Psoas muscle (tissue), 8 donors: ENCODE results near the gene MAG. TPM values are rescaled to one million over a fixed set of nuclear protein-coding genes. Genes with fewer than 3 reads are reported as not detected.

ENCODE experiments used
- ATAC-seq, 4 donors: fragments of 200-7000 bp; cut with Tn5 transposase; one replicate each; pipeline ENCODE4 v1.9.1; 2020; ENCODE audit warnings: moderate library complexity in 3 of 4, mild to moderate bottlenecking in 2 of 4
- DNase-seq, 2 donors: peaks; one replicate each; pipeline ENCODE4 v3.0.0-alpha.2; 2020
- H3K27ac ChIP-seq: fragments of 200-600 bp; one replicate; pipeline ENCODE4 v1.8.0; 2022
- H3K27me3 ChIP-seq, 3 donors: fragments of 200-600 bp in 1 of 3; one replicate each; pipeline versions ENCODE4 v1.6.1 to v1.8.0; 2013 to 2022; ENCODE audit warnings: low read length in 2 of 3, mild to moderate bottlenecking in 2 of 3, moderate library complexity in 1 of 3; ENCODE audit not compliant: insufficient read depth in 3 of 3
- H3K36me3 ChIP-seq, 2 donors: fragments of 200-600 bp in 1 of 2; one replicate each; pipeline versions ENCODE4 v1.6.1 to v1.8.0; 2013 to 2022; ENCODE audit warnings: low read depth in 1 of 2, mild to moderate bottlenecking in 1 of 2, moderate library complexity in 1 of 2; ENCODE audit not compliant: insufficient read depth in 1 of 2
- H3K4me1 ChIP-seq: fragments of 200-600 bp; one replicate; pipeline ENCODE4 v1.8.0; 2022
- H3K4me3 ChIP-seq: fragments of 200-600 bp; one replicate; pipeline ENCODE4 v1.8.0; 2022; ENCODE audit warnings: mild to moderate bottlenecking
- H3K9me3 ChIP-seq: fragments of 200-600 bp; one replicate; pipeline ENCODE4 v1.8.0; 2022
- WGBS, 3 donors: extraction: QIAGEN DNeasy Blood & Tissue Kit; methylation state at CpG; one replicate each; pipeline versions ENCODE4 v1.1.6 to v1.1.7; 2013; 5-methylcytosine and 5-hydroxymethylcytosine counted together
- intact Hi-C, 2 donors: fragments of 100-400 bp; cut with DNase I; formaldehyde crosslinking; loops; one replicate each; pipeline versions ENCODE4 v1.11.0 to v1.14.2; 2022
- polyA plus RNA-seq, 3 donors: library from polyadenylated mRNA; stranded (reverse); fragments of 200-250 nt; gene quantifications; one replicate each; pipeline ENCODE4 v1.2.3, GENCODE V29; 2013
- total RNA-seq, 4 donors: library from RNA; stranded (reverse); fragmentation: NEBNext Ultra II Directional in 2 of 4; extraction: Animal tissue kit (Norgen Biotek cat#: 25700) in 2 of 4; gene quantifications; one replicate each; pipeline versions ENCODE4 v1.2.1 to v1.2.4, GENCODE V29; 2021 to 2023
- TF ChIP-seq, protein P1 (sequence below): fragments of 200-600 bp; IDR thresholded peaks from one replicate; pipeline ENCODE4 v1.8.0; 2022; ENCODE audit warnings: antibody characterized with exemption
- donor health status: healthy with polysubstance abuse.
- donor health status: DM: no; HTN: no; CAD: no; lungs with moderate emphysema.
- donor health status: Bipolar disorder and iron deficiency.
- donor health status: healthy.
- donor health status: DM: yes; HTN: yes; CAD: no.
- donor health status: DM: no; HTN: no; CAD: no.
- donor health status: DM: no; HTN: no; CAD: no.
- donor health status: DM: yes; HTN: yes; CAD: no.

The MAG gene
- total and polyA plus RNA-seq, 7 donors: 0.05 to 0.30 (median 0.11) TPM; not detected in 4

DNA sequence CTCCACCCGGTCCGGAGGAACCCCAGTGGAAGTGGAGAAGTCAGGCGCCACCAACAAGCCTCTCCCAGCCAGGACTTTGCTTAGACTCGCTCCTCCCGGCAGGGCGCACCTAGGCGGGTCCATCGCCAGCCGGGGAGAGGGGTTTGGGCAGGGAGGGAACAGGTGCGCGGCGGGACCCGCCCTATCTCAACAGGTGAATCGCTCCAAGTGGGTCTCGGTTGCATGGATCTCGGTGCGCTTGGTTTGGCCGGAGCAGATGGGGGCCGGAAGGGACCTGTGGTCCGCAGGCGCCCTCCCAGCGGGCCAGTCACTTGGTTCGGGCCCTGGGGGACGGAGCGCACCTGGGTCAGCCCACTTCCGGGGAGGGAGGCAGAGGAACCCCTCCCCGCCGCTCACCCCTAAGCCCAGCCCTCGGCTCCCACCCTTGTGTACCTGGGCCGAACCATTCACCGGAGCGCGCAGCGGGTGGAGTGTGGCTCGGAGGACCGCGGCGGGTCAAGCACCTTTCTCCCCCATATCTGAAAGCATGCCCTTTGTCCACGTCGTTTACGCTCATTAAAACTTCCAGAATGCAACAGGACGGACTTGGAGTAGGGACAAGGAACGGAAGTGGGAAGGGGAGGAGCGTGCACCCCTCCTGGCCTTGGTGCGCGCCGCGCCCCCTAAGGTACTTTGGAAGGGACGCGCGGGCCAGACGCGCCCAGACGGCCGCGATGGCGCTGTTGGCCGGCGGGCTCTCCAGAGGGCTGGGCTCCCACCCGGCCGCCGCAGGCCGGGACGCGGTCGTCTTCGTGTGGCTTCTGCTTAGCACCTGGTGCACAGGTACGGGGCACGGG is 43.4 kb upstream of the MAG start, which contains the start of gene LSR:
LSR (plus strand) TSS at position 693 of the 836 bp plus-strand sequence; CDS start at position 714, 21 bp downstream.
- peak in 3 of 4 donors; percentile 53 to 68 (median 67) for ATAC-seq
- TF ChIP-seq, protein P1, sequence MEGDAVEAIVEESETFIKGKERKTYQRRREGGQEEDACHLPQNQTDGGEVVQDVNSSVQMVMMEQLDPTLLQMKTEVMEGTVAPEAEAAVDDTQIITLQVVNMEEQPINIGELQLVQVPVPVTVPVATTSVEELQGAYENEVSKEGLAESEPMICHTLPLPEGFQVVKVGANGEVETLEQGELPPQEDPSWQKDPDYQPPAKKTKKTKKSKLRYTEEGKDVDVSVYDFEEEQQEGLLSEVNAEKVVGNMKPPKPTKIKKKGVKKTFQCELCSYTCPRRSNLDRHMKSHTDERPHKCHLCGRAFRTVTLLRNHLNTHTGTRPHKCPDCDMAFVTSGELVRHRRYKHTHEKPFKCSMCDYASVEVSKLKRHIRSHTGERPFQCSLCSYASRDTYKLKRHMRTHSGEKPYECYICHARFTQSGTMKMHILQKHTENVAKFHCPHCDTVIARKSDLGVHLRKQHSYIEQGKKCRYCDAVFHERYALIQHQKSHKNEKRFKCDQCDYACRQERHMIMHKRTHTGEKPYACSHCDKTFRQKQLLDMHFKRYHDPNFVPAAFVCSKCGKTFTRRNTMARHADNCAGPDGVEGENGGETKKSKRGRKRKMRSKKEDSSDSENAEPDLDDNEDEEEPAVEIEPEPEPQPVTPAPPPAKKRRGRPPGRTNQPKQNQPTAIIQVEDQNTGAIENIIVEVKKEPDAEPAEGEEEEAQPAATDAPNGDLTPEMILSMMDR: no peak
- H3K36me3 ChIP-seq: no peaks in the 10 kb centered on the region
- DNase-seq: peak in 1 of 2 donors; percentile 47
- peak within 1 kb of the TSS; percentile 59 for H3K4me3 ChIP-seq
- no peak within 1 kb of the TSS for H3K27ac ChIP-seq
- no peaks in the 10 kb centered on the region for H3K9me3 ChIP-seq
- WGBS, 3 donors: 1% methylated on average over 62 to 69 of the region's 69 CpGs
- peaks cover 5% of the 10 kb centered on the region for H3K4me1 ChIP-seq
- H3K27me3 ChIP-seq: peaks cover 0 to 73% (median 8%) of the 10 kb centered on the region in 3 donors
- intact Hi-C loops: no loop called here

DNA sequence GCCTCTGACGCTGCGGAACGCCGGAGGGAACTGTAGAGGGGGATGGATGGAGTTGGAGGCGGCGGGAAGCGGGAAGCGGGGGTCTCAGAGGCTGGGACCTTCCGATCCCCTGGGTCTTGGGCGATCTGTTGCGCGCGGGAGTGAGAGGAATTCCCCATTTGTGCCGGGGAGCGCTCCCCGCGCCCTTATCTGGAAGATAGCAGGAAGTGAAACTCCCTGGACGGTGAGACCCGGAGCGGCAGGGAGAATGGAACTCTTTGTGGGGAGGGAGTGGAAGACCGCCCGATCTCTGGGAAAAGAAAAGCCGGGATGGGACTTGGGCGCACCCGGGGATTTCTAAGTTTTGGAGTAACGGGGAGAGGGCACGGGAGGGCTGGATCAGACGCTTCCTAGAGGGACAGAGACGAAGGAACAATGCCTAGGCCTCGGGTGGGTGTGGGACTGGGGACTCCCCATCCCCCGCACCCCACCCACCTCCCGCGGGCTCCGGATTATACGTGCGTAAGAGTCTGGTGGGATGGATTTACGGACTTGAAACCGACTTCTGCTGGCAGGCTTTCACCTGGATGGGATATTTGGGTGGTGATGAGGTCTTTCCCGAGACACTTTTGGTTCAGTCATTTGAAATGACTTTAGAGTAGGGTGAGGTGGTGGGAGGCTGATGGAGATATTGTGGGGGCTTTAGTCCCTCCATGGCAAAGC is 42.7 kb upstream of the MAG start:
- TF ChIP-seq, protein P1: no peak
- H3K4me3 ChIP-seq: peak overlapping the region; percentile 59
- DNase-seq (no peak), ATAC-seq (no peak)
- peaks cover 5% of the 10 kb centered on the region for H3K4me1 ChIP-seq
- no peaks in the 10 kb centered on the region for H3K36me3 ChIP-seq
- WGBS, 3 donors: 2 to 5% (median 5%) methylated on average over 33 to 39 of the region's 39 CpGs
- H3K27me3 ChIP-seq: peaks cover 0 to 70% (median 8%) of the 10 kb centered on the region in 3 donors
- H3K27ac ChIP-seq: no peak overlapping the region
- H3K9me3 ChIP-seq: no peaks in the 10 kb centered on the region
- intact Hi-C loops: no loop called here

DNA sequence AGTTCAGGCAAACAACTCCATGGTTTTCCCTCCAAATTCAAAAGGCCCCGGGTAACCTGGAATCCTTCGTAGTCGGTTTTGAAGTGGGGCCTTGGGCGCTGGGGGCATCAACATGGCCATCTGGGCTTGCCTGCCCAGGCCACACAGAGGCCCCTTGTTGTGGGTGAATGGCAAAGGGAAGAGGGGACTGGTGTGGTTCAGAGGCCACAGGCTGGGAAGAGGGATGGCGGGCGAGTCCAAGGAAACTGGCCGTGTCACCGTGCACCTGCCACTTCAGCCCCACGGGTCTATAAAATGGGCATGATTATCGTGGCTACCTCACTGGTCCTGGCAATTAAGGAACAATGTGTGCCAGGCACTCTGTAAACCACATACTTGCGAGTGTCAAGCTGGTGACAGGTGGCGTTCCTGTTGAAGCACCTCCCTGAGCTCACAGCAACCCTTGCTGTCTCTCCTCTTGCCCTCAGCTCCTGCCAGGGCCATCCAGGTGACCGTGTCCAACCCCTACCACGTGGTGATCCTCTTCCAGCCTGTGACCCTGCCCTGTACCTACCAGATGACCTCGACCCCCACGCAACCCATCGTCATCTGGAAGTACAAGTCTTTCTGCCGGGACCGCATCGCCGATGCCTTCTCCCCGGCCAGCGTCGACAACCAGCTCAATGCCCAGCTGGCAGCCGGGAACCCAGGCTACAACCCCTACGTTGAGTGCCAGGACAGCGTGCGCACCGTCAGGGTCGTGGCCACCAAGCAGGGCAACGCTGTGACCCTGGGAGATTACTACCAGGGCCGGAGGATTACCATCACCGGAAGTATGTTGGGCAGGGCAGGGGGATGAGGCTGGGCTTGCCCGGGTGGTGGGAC is 41.9 kb upstream of the MAG start:
- H3K27ac ChIP-seq: no peak overlapping the region
- no peak for DNase-seq

DNA sequence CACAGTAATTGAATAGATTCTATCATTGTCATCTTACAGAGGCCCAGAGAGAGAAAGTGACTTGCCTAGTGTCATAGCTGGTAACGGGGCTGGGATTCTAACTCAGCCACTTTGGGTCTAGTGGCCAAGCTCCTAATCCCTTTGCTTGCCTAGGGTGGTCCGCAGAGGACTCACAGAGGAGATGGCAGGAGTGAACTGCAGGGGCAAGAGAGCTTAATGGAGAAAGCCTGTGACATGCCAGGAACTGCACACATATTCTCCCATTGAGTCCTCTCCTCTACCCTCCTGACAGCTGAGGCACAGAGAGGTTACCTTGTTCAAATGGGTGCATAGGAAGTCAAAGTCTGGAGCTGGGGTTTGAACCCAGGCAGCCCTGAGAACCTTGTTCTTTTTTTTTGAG is 40.5 kb upstream of the MAG start:
- no peaks in the 10 kb centered on the region for H3K36me3 ChIP-seq

More for the DNA sequence above, 41.9 kb upstream of the MAG start:
- H3K9me3 ChIP-seq: no peaks in the 10 kb centered on the region
- 74 to 82% (median 79%) methylated on average over 34 of the region's 34 CpGs for WGBS, 3 donors
- ATAC-seq: no peak
- TF ChIP-seq, protein P1: no peak
- H3K4me3 ChIP-seq: no peak overlapping the region
- H3K27me3 ChIP-seq: peaks cover 0 to 72% (median 8%) of the 10 kb centered on the region in 3 donors
- no peaks in the 10 kb centered on the region for H3K36me3 ChIP-seq
- peaks cover 5% of the 10 kb centered on the region for H3K4me1 ChIP-seq
- intact Hi-C loops: no loop called here

More for the DNA sequence above, 40.5 kb upstream of the MAG start:
- Histone ChIP-seq H3K4me1 (peaks cover 5% of the 10 kb centered on the region), H3K27ac (no peak overlapping the region), H3K27me3 (peaks cover 0 to 62% (median 7%) of the 10 kb centered on the region in 3 donors), H3K4me3 (no peak overlapping the region), H3K9me3 (no peaks in the 10 kb centered on the region)
- 75 to 76% (median 76%) methylated on average over 2 of the region's 2 CpGs for WGBS, 3 donors
- ATAC-seq: no peak
- TF ChIP-seq, protein P1: no peak
- intact Hi-C loops: no loop called here
- no peak for DNase-seq
